ENCODE data around the gene PRSS8.

The PRSS8 gene

GRCh38 chr16:31108794-31109558 is 26.6 kb downstream of the PRSS8 start:
- Histone ChIP-seq H3K4me3 (ENCODE audit: low read depth in 1 of 2, low read length in 2 of 2) (peak overlapping the region; percentile 74 to 83), H3K36me3 (ENCODE audit: insufficient read depth, low read length) (peaks cover 42% of the 10 kb centered on the region), H3K4me1 (ENCODE audit: insufficient read depth, low read length) (peaks cover 25% of the 10 kb centered on the region), H3K9ac (ENCODE audit: low read depth, low read length) (peak overlapping the region; percentile 85), H3K79me2 (ENCODE audit: insufficient read depth, low read length) (peaks cover 19% of the 10 kb centered on the region), H3K27me3 (ENCODE audit: insufficient read depth, low read length, poor library complexity) (no peaks in the 10 kb centered on the region), H3K4me2 (ENCODE audit: insufficient read depth, low read length) (peak overlapping the region; percentile 87), H2AFZ (ENCODE audit: low read depth, low read length) (peak overlapping the region; percentile 92; the same call in 1 of the 2 replicates), H3K9me3 (ENCODE audit: insufficient read depth, low read length, severe bottlenecking) (no peaks in the 10 kb centered on the region), H3K27ac (ENCODE audit: low read length) (peak overlapping the region; percentile 71), H4K20me1 (ENCODE audit: insufficient read depth, low read length) (no peaks in the 10 kb centered on the region)
- ATAC-seq (ENCODE audit: insufficient read depth, low read depth): no peak
- no peak for DNase-seq
- no peak for TF ChIP-seq CTCF (IDR thresholded peaks at IDR 0.05; ENCODE audit: borderline replicate concordance, extremely low read depth, low read length, poor library complexity, severe bottlenecking)
- TF ChIP-seq EZH2 (IDR thresholded peaks at IDR 0.05; ENCODE audit: borderline replicate concordance, low read depth, low read length, severe bottlenecking): no peak

- Histone ChIP-seq H4K20me1 (ENCODE audit: insufficient read depth, low read length) (no peaks in the 10 kb centered on the region), H3K9me3 (ENCODE audit: insufficient read depth, low read length, severe bottlenecking) (no peaks in the 10 kb centered on the region), H3K36me3 (ENCODE audit: insufficient read depth, low read length) (peaks cover 40% of the 10 kb centered on the region), H3K4me1 (ENCODE audit: insufficient read depth, low read length) (peaks cover 25% of the 10 kb centered on the region), H3K27ac (ENCODE audit: low read length) (peak within 1 kb of the TSS; percentile 71), H2AFZ (ENCODE audit: low read depth, low read length) (peak within 1 kb of the TSS; percentile 92), H3K4me3 (ENCODE audit: low read depth in 1 of 2, low read length in 2 of 2) (peak within 1 kb of the TSS; percentile 74 to 83), H3K79me2 (ENCODE audit: insufficient read depth, low read length) (peaks cover 19% of the 10 kb centered on the region), H3K9ac (ENCODE audit: low read depth, low read length) (peak within 1 kb of the TSS; percentile 85), H3K27me3 (ENCODE audit: insufficient read depth, low read length, poor library complexity) (no peaks in the 10 kb centered on the region), H3K4me2 (ENCODE audit: insufficient read depth, low read length) (peak within 1 kb of the TSS; percentile 87)
- ATAC-seq (ENCODE audit: insufficient read depth, low read depth) (peak; percentile 95), DNase-seq (peak; percentile 81)
- TF ChIP-seq EZH2 (IDR thresholded peaks at IDR 0.05; ENCODE audit: borderline replicate concordance, low read depth, low read length, severe bottlenecking): no peak
- no peak for TF ChIP-seq CTCF (IDR thresholded peaks at IDR 0.05; ENCODE audit: borderline replicate concordance, extremely low read depth, low read length, poor library complexity, severe bottlenecking)
Measured at GRCh38 chr16:31108035-31108793, 27.3 kb downstream of the PRSS8 start, which contains the start of gene BCKDK. TSS of gene BCKDK (plus strand) at chr16:31108386. CDS start at chr16:31109224, 838 bp downstream.

DNA sequence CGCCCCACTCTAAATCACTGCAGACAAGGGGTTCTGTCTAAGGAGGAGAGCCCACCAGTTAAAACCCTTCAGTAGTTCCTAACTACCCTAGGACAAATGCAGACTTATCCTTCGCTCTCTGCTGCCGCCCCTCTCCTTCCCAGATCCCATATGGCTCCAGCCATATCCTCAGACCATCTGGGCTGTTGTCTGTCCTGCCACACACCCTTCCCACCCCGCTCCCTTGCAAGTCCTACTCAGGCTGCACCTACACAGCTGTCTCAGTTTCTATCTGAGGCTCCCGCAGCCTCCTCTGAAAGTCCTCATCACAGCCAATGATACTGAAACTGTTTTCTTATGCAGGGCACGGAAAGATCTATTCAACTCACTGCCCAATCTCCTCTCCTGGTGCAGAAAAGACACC is 28.1 kb downstream of the PRSS8 start:
- no peak for DNase-seq
- peak overlapping the region; percentile 87 for H3K4me2 ChIP-seq (ENCODE audit: insufficient read depth, low read length)
- H2AFZ ChIP-seq (ENCODE audit: low read depth, low read length): peak overlapping the region; percentile 92
- H3K9ac ChIP-seq (ENCODE audit: low read depth, low read length): peak overlapping the region; percentile 85
- H3K9me3 ChIP-seq (ENCODE audit: insufficient read depth, low read length, severe bottlenecking): no peaks in the 10 kb centered on the region
- no peaks in the 10 kb centered on the region for H3K27me3 ChIP-seq (ENCODE audit: insufficient read depth, low read length, poor library complexity)
- no peaks in the 10 kb centered on the region for H4K20me1 ChIP-seq (ENCODE audit: insufficient read depth, low read length)
- no peak for ATAC-seq (ENCODE audit: insufficient read depth, low read depth)
- TF ChIP-seq EZH2 (IDR thresholded peaks at IDR 0.05; ENCODE audit: borderline replicate concordance, low read depth, low read length, severe bottlenecking): no peak
- H3K4me1 ChIP-seq (ENCODE audit: insufficient read depth, low read length): peaks cover 25% of the 10 kb centered on the region
- peaks cover 19% of the 10 kb centered on the region for H3K79me2 ChIP-seq (ENCODE audit: insufficient read depth, low read length)
- H3K36me3 ChIP-seq (ENCODE audit: insufficient read depth, low read length): peaks cover 33% of the 10 kb centered on the region
- H3K4me3 ChIP-seq (ENCODE audit: low read depth in 1 of 2, low read length in 2 of 2): peak overlapping the region; percentile 74 to 83; a peak in 3 of 4 replicates
- H3K27ac ChIP-seq (ENCODE audit: low read length): peak overlapping the region; percentile 71; the same call in 1 of the 2 replicates
